Naive thymus-derived CD4-positive, alpha-beta T cell (primary cell): ENCODE data around the gene VEZT. TPM values are rescaled to one million over a fixed set of nuclear protein-coding genes. Genes with fewer than 3 reads are reported as not detected.
"Not testable (repeated sequence)": the region's sequence is repeated elsewhere in the genome, so short reads cannot be mapped to it uniquely, and the experiment has no call there.

ENCODE experiments used
- ATAC-seq: fragments of 150-1000 bp; cut with Tn5 transposase; 2 replicates; pipeline ENCODE4 v1.10.0; 2021; ENCODE audit warnings: mild to moderate bottlenecking, moderate library complexity
- CTCF ChIA-PET: fragments of 350-600 bp; sonication (Branson Sonifier 250); formaldehyde crosslinking; loops from one replicate; lab custom pipeline; 2021; ENCODE audit warnings: antibody characterized with exemption; lab: Charles Lee
- POLR2A ChIA-PET: fragments of 350-600 bp; sonication (Branson Sonifier 250); formaldehyde crosslinking; loops from one replicate; lab custom pipeline; 2021; ENCODE audit warnings: antibody characterized with exemption, inconsistent platforms; lab: Charles Lee
- DNase-seq, 9 donors: peaks; one replicate each; pipeline versions ENCODE4 v3.0.0 to v3.0.0-alpha.2; 2020 to 2022; ENCODE audit warnings: mixed read lengths in 1 of 9
- H3K27ac ChIP-seq: one replicate; pipeline ENCODE4 v1.7.0; 2013; ENCODE audit warnings: mild to moderate bottlenecking, low read depth, low read length, moderate library complexity
- H3K27me3 ChIP-seq, 2 donors: one replicate each; pipeline ENCODE4 v1.7.0; 2013; ENCODE audit warnings: low read length in 2 of 2, mild to moderate bottlenecking in 2 of 2, moderate library complexity in 2 of 2; ENCODE audit not compliant: control insufficient read depth in 2 of 2, insufficient read depth in 2 of 2
- H3K36me3 ChIP-seq, 3 experiments: 1 replicate in 2 of 3; 2 replicates in 1 of 3; pipeline ENCODE4 v1.7.0; 2013; ENCODE audit warnings: low read length in 3 of 3, mild to moderate bottlenecking in 3 of 3, moderate library complexity in 1 of 3; ENCODE audit not compliant: insufficient read depth in 3 of 3, control insufficient read depth in 2 of 3
- H3K4me1 ChIP-seq, 2 donors: one replicate each; pipeline ENCODE4 v1.7.0; 2013; ENCODE audit warnings: low read length in 2 of 2, mild to moderate bottlenecking in 2 of 2, moderate library complexity in 1 of 2; ENCODE audit not compliant: control insufficient read depth in 2 of 2, insufficient read depth in 2 of 2
- H3K4me3 ChIP-seq: 2 replicates; pipeline ENCODE4 v1.7.0; 2013; ENCODE audit warnings: mild to moderate bottlenecking, low read length
- H3K9me3 ChIP-seq, 3 experiments: 1 replicate in 2 of 3; 2 replicates in 1 of 3; pipeline ENCODE4 v1.7.0; 2013; ENCODE audit warnings: low read length in 3 of 3; ENCODE audit not compliant: control insufficient read depth in 2 of 3
- H3K27ac Mint-ChIP-seq, 9 donors: one replicate each; pipeline ENCODE4 v1.8.0; 2020 to 2022; ENCODE audit warnings: mixed read lengths in 9 of 9, mild to moderate bottlenecking in 8 of 9, moderate library complexity in 5 of 9, inconsistent platforms in 2 of 9
- H3K27me3 Mint-ChIP-seq, 5 donors: one replicate each; pipeline ENCODE4 v1.8.0; 2021 to 2022; ENCODE audit warnings: mixed read lengths in 5 of 5, mild to moderate bottlenecking in 1 of 5
- H3K36me3 Mint-ChIP-seq, 5 donors: one replicate each; pipeline ENCODE4 v1.8.0; 2020 to 2022; ENCODE audit warnings: mixed read lengths in 5 of 5, mild to moderate bottlenecking in 3 of 5, inconsistent platforms in 1 of 5
- H3K4me1 Mint-ChIP-seq, 7 donors: one replicate each; pipeline ENCODE4 v1.8.0; 2020 to 2022; ENCODE audit warnings: mixed read lengths in 7 of 7, mild to moderate bottlenecking in 3 of 7, inconsistent platforms in 1 of 7
- H3K4me3 Mint-ChIP-seq, 10 donors: one replicate each; pipeline ENCODE4 v1.8.0; 2020 to 2022; ENCODE audit warnings: mild to moderate bottlenecking in 10 of 10, mixed read lengths in 10 of 10, moderate library complexity in 6 of 10, inconsistent platforms in 2 of 10
- H3K9me3 Mint-ChIP-seq, 11 donors: one replicate each; pipeline ENCODE4 v1.8.0; 2020 to 2022; ENCODE audit warnings: mixed read lengths in 11 of 11, mild to moderate bottlenecking in 4 of 11, inconsistent platforms in 1 of 11, moderate library complexity in 1 of 11
- intact Hi-C, 2 donors: fragments of 100-400 bp; cut with micrococcal nuclease; formaldehyde crosslinking; loops; one replicate each; pipeline ENCODE4 v1.15.1; 2023
- polyA plus RNA-seq, 2 donors: library from polyadenylated mRNA; unstranded; fragments of 300-500 nt; fragmentation: Illumina TruSeq; gene quantifications; one replicate each; pipeline ENCODE4 v1.2.3, GENCODE V29; 2021
- total RNA-seq, 6 experiments: library from RNA in 5 of 6; stranded (reverse) in 5 of 6; gene quantifications; 1 replicate in 5 of 6; 2 replicates in 1 of 6; pipeline ENCODE4 v1.2.3 and lab custom pipeline; 2021 to 2026

VEZT gene
- total and polyA plus RNA-seq, 7 experiments from 2014 or later = 23.2 to 48.8 (median 38.7) TPM

- CTCF ChIA-PET, H3K27me3 Mint-ChIP-seq, H3K27ac Mint-ChIP-seq, H3K4me3 ChIP-seq, H3K27me3 ChIP-seq, H3K4me3 Mint-ChIP-seq, H3K27ac ChIP-seq, DNase-seq, ATAC-seq, POLR2A ChIA-PET, H3K4me1 Mint-ChIP-seq, H3K36me3 ChIP-seq, H3K9me3 ChIP-seq, H3K9me3 Mint-ChIP-seq, intact Hi-C loops, H3K4me1 ChIP-seq, H3K36me3 Mint-ChIP-seq: not testable (repeated sequence)
Observed at GRCh38 chr12:95324246-95324645, 106.6 kb downstream of the VEZT start.

GRCh38 chr12:95325501-95325900 is 107.9 kb downstream of the VEZT start:
- Histone ChIP-seq H3K9me3 (no peaks in the 10 kb centered on the region), H3K4me1 (no peaks in the 10 kb centered on the region), H3K36me3 (no peaks in the 10 kb centered on the region), H3K27me3 (no peaks in the 10 kb centered on the region), H3K27ac (no peak overlapping the region), H3K4me3 (no peak overlapping the region)
- no peaks in the 10 kb centered on the region for H3K36me3 Mint-ChIP-seq
- POLR2A ChIA-PET = no interaction called here
- H3K27me3 Mint-ChIP-seq = peaks cover 0 to 6% (median 0%) of the 10 kb centered on the region in 5 donors
- ATAC-seq (no peak), DNase-seq (no peak)
- intact Hi-C loops = no loop called here
- H3K27ac Mint-ChIP-seq = no peak overlapping the region
- CTCF ChIA-PET = interaction anchor here (0.6 kb wide), 1 partner anchor 12 kb away, joined by 3 read pairs; no protein-coding TSS in a partner anchor
- H3K4me3 Mint-ChIP-seq = no peak overlapping the region
- H3K4me1 Mint-ChIP-seq = no peaks in the 10 kb centered on the region
- no peaks in the 10 kb centered on the region for H3K9me3 Mint-ChIP-seq

GRCh38 chr12:95326445-95326844 is 108.8 kb downstream of the VEZT start:
- H3K9me3 Mint-ChIP-seq = no peaks in the 10 kb centered on the region
- H3K4me3 Mint-ChIP-seq = no peak overlapping the region
- intact Hi-C loops = no loop called here
- Histone ChIP-seq H3K4me3 (no peak overlapping the region), H3K27ac (no peak overlapping the region), H3K36me3 (no peaks in the 10 kb centered on the region), H3K27me3 (no peaks in the 10 kb centered on the region), H3K9me3 (no peaks in the 10 kb centered on the region), H3K4me1 (no peaks in the 10 kb centered on the region)
- H3K27me3 Mint-ChIP-seq = peaks cover 0 to 6% (median 0%) of the 10 kb centered on the region in 5 donors
- DNase-seq (no peak), ATAC-seq (no peak)
- POLR2A ChIA-PET = no interaction called here
- H3K36me3 Mint-ChIP-seq = no peaks in the 10 kb centered on the region
- CTCF ChIA-PET = no interaction called here
- no peaks in the 10 kb centered on the region for H3K4me1 Mint-ChIP-seq
- no peak overlapping the region for H3K27ac Mint-ChIP-seq

- H3K27me3 ChIP-seq = no peaks in the 10 kb centered on the region
- ATAC-seq (no peak), DNase-seq (no peak)
- no peaks in the 10 kb centered on the region for H3K36me3 ChIP-seq
- CTCF ChIA-PET = no interaction called here
- intact Hi-C loops = no loop called here
- no peak overlapping the region for H3K27ac Mint-ChIP-seq
- H3K36me3 Mint-ChIP-seq = no peaks in the 10 kb centered on the region
- POLR2A ChIA-PET = no interaction called here
- no peaks in the 10 kb centered on the region for H3K9me3 ChIP-seq
- no peak overlapping the region for H3K4me3 Mint-ChIP-seq
- no peaks in the 10 kb centered on the region for H3K4me1 ChIP-seq
- H3K27me3 Mint-ChIP-seq = peaks cover 0 to 6% (median 0%) of the 10 kb centered on the region in 5 donors
- H3K4me3 ChIP-seq = no peak overlapping the region
- no peak overlapping the region for H3K27ac ChIP-seq
- H3K4me1 Mint-ChIP-seq = no peaks in the 10 kb centered on the region
- H3K9me3 Mint-ChIP-seq = no peaks in the 10 kb centered on the region
Observed at GRCh38 chr12:95326855-95327254, 109.2 kb downstream of the VEZT start.

- Histone ChIP-seq H3K36me3 (no peaks in the 10 kb centered on the region), H3K4me1 (no peaks in the 10 kb centered on the region), H3K27ac (no peak overlapping the region), H3K9me3 (no peaks in the 10 kb centered on the region), H3K27me3 (no peaks in the 10 kb centered on the region), H3K4me3 (no peak overlapping the region)
- H3K27me3 Mint-ChIP-seq = no peaks in the 10 kb centered on the region
- intact Hi-C loops = no loop called here
- H3K9me3 Mint-ChIP-seq = no peaks in the 10 kb centered on the region
- ATAC-seq (no peak), DNase-seq (no peak)
- CTCF ChIA-PET = no interaction called here
- POLR2A ChIA-PET = no interaction called here
- no peak overlapping the region for H3K27ac Mint-ChIP-seq
- no peak overlapping the region for H3K4me3 Mint-ChIP-seq
- H3K36me3 Mint-ChIP-seq = no peaks in the 10 kb centered on the region
- H3K4me1 Mint-ChIP-seq = no peaks in the 10 kb centered on the region
Observed at GRCh38 chr12:95328708-95329107, 111.1 kb downstream of the VEZT start.

GRCh38 chr12:95335948-95336347 is 118.3 kb downstream of the VEZT start:
- peak overlapping the region in 2 of 9 donors; percentile 31 to 52 for H3K27ac Mint-ChIP-seq
- POLR2A ChIA-PET = no interaction called here
- intact Hi-C loops = loop anchor here (2.0 to 10.0 kb wide), 2 partner anchors 31 to 199 kb away; no protein-coding TSS in a partner anchor

GRCh38 chr12:95336387-95337067 is 118.9 kb downstream of the VEZT start:
- H3K36me3 Mint-ChIP-seq = peaks cover 0 to 3% (median 0%) of the 10 kb centered on the region in 5 donors
- POLR2A ChIA-PET = no interaction called here
- Histone ChIP-seq H3K27me3 (no peaks in the 10 kb centered on the region), H3K27ac (no peak overlapping the region), H3K36me3 (no peaks in the 10 kb centered on the region), H3K4me3 (no peak overlapping the region), H3K9me3 (peaks cover 0 to 4% (median 0%) of the 10 kb centered on the region in 3 experiments), H3K4me1 (no peaks in the 10 kb centered on the region)
- H3K27me3 Mint-ChIP-seq = peaks cover 0 to 2% (median 0%) of the 10 kb centered on the region in 5 donors
- H3K27ac Mint-ChIP-seq = peak overlapping the region in 3 of 9 donors; percentile 31 to 52 (median 48)
- H3K9me3 Mint-ChIP-seq = peaks cover 0 to 11% (median 0%) of the 10 kb centered on the region in 11 donors
- peaks cover 0 to 9% (median 5%) of the 10 kb centered on the region in 7 donors for H3K4me1 Mint-ChIP-seq
- intact Hi-C loops = loop anchor here in 1 of 2 donors (10.0 kb wide), 1 partner anchor 198 kb away; no protein-coding TSS in a partner anchor
- ATAC-seq (no peak), DNase-seq (no peak)
- H3K4me3 Mint-ChIP-seq = no peak overlapping the region
- CTCF ChIA-PET = no interaction called here

More at GRCh38 chr12:95335948-95336347, 118.3 kb downstream of the VEZT start:
- ATAC-seq (no peak), DNase-seq (no peak)
- no peaks in the 10 kb centered on the region for H3K27me3 ChIP-seq
- Mint-ChIP-seq H3K4me3 (no peak overlapping the region), H3K9me3 (peaks cover 0 to 8% (median 0%) of the 10 kb centered on the region in 11 donors), H3K4me1 (peaks cover 0 to 9% (median 5%) of the 10 kb centered on the region in 7 donors), H3K27me3 (peaks cover 0 to 2% (median 0%) of the 10 kb centered on the region in 5 donors), H3K36me3 (peaks cover 0 to under 1% (median 0%) of the 10 kb centered on the region in 5 donors)
- H3K4me1 ChIP-seq = no peaks in the 10 kb centered on the region
- H3K9me3 ChIP-seq = peaks cover 0 to 4% (median 0%) of the 10 kb centered on the region in 3 experiments
- H3K27ac ChIP-seq = no peak overlapping the region
- no peaks in the 10 kb centered on the region for H3K36me3 ChIP-seq
- no peak overlapping the region for H3K4me3 ChIP-seq
- CTCF ChIA-PET = no interaction called here
